Measurements from ENCODE around the gene SCTR.

SCTR gene

GRCh38 chr2:119527999-119528398 is 3.7 kb upstream of the SCTR start:
- no peak for DNase-seq (ENCODE audit: low read depth)
- TF ChIP-seq CTCF (conservative IDR thresholded peaks at IDR 0.05; ENCODE audit: low read depth, low read length): no peak
- no peak overlapping the region for H3K4me3 ChIP-seq (ENCODE audit: low read depth, low read length)

- no peak overlapping the region for H3K4me3 ChIP-seq (ENCODE audit: low read depth, low read length)
- DNase-seq (ENCODE audit: low read depth): no peak
- no peak for TF ChIP-seq CTCF (conservative IDR thresholded peaks at IDR 0.05; ENCODE audit: low read depth, low read length)
These were observed 1.3 kb upstream of the SCTR start for GRCh38 chr2:119525614-119526013.

GRCh38 chr2:119523383-119523951 is 816 bp downstream of the SCTR start:
- no peak for TF ChIP-seq CTCF (conservative IDR thresholded peaks at IDR 0.05; ENCODE audit: low read depth, low read length)
- DNase-seq (ENCODE audit: low read depth): no peak
- H3K4me3 ChIP-seq (ENCODE audit: low read depth, low read length): no peak overlapping the region

GRCh38 chr2:119522671-119523070 is 1.6 kb downstream of the SCTR start:
- H3K4me3 ChIP-seq (ENCODE audit: low read depth, low read length): no peak overlapping the region
- TF ChIP-seq CTCF (conservative IDR thresholded peaks at IDR 0.05; ENCODE audit: low read depth, low read length): no peak
- DNase-seq (ENCODE audit: low read depth): no peak

GRCh38 chr2:119521433-119522050 is 2.7 kb downstream of the SCTR start:
- no peak for TF ChIP-seq CTCF (conservative IDR thresholded peaks at IDR 0.05; ENCODE audit: low read depth, low read length)
- no peak for DNase-seq (ENCODE audit: low read depth)
- no peak overlapping the region for H3K4me3 ChIP-seq (ENCODE audit: low read depth, low read length)

GRCh38 chr2:119520696-119521432 is 3.4 kb downstream of the SCTR start:
- no peak overlapping the region for H3K4me3 ChIP-seq (ENCODE audit: low read depth, low read length)
- DNase-seq (ENCODE audit: low read depth): no peak
- TF ChIP-seq CTCF (conservative IDR thresholded peaks at IDR 0.05; ENCODE audit: low read depth, low read length): no peak
